ENCODE data around the gene NFKB1. TPM values are rescaled to one million over a fixed set of nuclear protein-coding genes. Genes with fewer than 3 reads are reported as not detected.
"Not testable (repeated sequence)": the region's sequence is repeated elsewhere in the genome, so short reads cannot be mapped to it uniquely, and the experiment has no call there.

NFKB1 gene
- polyA plus RNA-seq, 4 donors: 25.4 to 28.9 (median 28.0) TPM

DNA sequence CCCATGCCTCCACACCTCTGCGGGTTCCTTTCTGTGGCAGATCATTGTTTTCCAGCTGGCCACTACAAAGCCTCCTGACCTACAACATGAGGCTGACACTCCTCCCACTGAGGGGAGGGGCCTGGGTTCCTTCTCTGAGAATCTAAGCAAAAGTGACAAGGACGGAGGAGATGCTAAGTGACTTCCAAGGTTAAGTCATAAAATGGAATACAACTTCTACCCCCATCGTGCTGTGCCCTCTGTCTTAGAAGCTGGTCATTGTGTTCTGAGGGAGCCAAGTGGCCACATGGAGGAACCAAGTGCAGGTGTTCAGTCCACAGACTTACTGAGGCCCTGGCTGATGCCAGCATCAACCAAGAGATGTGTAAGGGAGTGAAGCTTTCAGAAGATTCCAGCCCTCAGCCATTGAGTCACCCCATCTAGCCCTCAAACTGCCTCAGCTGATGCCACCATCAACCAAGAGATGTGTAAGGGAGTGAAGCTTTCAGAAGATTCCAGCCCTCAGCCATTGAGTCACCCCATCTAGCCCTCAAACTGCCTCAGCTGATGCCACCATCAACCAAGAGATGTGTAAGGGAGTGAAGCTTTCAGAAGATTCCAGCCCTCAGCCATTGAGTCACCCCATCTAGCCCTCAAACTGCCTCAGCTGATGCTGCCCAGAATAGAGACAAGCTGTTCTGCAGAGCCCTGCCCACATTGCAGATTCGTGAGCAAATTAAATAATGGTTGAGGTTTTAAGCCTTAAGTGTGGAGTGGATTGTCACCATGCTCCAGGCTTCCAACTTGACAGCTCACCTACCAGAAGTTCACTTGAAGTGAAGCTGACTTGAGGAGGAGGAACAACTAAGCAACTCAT, 118.8 kb downstream of the NFKB1 start:
- DNase-seq (ENCODE audit: low read depth in 4 of 4, low spot score in 3 of 4): not testable (repeated sequence)

DNA sequence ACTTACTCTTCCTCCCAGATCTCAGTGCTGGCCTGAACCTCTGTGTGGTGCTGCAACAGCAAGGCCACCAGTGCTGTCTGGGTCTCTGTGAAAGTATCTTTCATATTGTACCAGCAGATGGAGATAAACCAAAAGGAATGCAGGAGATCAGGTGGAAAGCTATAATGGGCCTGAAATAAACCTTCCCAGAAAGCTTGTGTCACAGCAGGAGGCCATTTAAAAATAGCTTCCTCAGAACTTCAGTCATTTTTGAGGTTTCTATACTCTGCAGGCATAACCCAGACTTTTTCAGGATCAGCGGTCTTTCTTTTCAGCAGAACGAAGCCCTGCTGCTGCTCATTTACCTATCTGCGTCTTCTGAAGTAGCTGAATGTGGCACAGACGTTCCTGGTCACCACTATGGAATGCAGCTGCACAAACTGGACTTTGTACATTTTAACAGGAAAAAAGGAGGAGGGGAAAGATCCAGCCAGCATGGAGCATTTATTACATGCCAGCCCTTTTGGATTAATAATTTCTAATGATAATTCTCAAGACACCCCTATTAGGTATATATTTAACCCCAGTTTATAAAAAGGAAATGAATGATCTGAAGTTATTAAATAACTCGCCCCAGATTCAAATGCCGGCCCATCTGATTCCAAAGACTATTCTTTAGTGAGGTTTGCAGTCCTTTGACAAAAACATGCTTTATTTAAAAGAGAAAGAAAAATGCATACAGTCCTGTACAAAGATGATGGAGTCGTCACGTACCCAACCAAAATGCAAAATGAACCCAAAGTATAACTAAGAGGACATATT, 119.7 kb downstream of the NFKB1 start:
- DNase-seq (ENCODE audit: low read depth in 4 of 4, low spot score in 3 of 4): peak in 3 of 4 donors; percentile 36 to 50 (median 46)

DNA sequence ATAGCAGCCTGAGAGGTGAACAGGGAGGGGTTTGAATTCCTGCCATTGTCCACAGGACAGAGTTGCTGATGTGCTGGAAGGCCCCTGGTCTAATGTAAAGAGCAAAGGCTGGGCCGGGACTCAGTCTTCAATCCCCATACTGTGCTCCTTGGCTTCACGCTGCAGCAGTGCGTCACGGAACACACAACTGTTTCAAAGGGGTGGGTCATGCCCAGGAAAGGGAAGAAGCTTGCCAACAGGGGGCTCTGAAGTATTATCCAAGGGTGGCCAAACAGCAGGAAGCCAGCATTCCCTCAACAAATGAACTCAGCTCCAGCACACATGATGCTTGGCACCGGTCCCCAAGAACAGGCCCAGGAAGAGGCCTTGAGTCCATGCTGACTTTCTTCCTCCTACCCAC, 122.5 kb downstream of the NFKB1 start:
- no peak for DNase-seq (ENCODE audit: low read depth in 4 of 4, low spot score in 3 of 4)

DNA sequence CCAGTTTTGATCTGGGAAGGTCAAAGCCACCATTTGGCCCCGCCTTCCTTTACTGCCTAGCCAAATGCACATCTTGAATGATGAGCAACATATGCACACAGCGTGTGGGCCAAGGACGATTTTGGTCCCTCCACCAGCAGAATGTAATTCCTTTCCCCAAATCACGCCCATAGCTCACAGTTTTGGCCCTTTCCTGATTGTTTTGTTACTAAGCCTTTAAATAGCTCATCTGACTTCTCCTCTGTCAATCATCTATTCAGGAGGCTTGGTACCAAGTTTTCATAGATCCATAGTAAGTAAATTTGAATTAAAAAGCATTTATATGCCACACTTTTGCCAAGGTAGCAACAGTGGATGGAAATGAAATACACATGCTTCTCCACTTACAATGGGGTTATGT, 123.3 kb downstream of the NFKB1 start:
- no peak for DNase-seq (ENCODE audit: low read depth in 4 of 4, low spot score in 3 of 4)

DNA sequence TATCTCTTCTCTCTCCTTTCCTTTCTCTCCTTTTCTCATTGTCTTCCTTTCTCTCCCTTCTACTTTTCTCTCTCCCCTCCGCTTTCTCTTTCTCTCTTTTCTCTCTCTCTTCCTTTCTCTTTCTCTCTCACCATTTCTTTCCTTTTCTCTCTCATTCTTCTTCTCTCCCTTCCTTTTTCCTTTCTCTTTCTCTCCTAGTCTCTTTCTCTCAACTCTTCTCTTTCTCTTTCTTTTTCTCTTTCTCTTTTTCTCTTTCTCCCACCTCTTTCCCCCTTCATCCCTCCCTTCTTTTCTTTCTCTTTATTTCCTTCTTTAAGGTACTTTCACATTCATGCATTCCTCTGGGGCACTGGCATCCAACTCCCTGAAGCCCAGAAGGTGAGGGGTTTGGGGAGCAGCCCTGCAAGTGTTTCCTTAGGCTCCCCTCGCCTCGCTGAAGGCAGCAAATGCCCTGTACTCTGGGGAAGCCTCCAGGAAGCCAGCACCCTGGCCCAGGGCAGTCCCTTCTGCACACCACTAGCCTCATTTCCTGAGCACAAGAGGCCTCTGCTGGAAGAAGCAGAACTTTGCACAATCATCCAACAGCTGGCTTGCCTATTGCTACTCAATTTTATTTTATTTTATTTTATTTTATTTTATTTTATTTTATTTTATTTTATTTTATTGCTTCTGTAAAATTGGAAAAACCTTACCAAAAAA, 124.2 kb downstream of the NFKB1 start:
- no peak for DNase-seq (ENCODE audit: low read depth in 4 of 4, low spot score in 3 of 4)

DNA sequence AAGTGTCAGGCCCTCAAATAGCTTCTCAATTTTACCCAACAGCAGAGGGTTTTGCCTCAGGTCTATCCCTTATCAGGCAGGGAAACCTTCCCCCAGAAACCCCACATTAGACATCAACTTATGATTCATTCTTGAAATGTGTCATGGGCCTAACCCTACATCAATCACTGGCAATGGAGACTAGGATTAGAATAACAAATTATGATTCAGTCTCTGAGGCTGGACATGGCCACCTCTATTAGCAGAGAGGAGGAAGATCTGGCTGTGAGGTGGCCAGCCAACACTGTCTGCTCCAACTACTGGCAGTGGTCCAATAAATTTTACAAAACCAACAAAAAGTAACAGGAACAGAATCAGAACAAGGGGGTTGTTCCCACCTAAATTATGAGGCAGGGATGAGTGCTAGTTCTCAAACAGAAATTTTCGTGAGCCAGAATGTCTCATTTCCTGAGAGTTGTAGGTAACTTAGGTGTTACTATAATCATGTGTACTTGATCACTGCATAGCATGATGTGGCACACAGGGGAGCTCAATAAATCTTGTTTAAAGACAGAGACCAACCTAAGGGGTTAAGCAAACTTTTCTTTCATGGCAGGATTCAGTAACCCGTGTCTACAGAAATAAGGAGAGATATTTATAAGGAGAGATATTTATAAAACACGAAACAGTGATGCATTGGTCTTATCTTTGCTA, 126.8 kb downstream of the NFKB1 start:
- DNase-seq (ENCODE audit: low read depth in 4 of 4, low spot score in 3 of 4): no peak

DNA sequence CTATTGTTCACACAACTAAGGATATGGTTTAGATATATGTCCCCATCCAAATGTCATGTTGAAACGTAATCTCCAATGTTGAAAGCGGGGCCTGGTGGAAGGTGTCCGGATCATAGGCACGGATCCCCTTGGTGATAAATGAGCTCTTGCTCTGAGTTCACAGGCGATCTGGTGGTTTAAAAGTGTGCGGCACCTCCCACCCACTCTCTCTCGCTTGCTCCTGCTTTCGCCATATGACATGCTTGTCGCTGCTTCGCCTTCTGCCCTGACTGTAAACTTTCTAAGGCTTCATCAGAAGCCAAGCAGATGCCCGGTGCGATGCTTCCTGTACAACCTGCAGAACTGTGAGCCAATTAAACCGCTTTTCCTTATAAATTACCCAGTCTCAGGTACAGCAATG, 128.5 kb downstream of the NFKB1 start:
- no peak for DNase-seq (ENCODE audit: low read depth in 4 of 4, low spot score in 3 of 4)

DNA sequence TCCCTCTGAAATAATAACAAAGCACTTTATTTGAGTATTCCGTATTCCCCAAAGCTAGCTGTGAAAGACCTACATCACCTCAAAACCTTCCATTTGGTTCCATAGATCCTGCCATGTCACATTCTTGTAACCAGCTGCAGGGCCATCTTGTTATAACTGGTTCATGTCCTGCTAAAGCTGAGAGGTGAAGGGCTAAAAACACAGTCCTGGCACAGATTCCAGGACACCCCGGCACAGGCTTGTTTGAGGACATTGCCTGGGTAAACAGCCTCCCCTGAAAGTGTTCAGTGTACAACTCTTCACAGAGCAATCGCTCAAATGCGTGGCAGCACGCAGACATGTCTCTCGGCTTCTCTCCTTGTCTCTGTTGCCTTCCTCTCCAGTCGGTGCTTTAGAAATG, 130.5 kb downstream of the NFKB1 start:
- DNase-seq (ENCODE audit: low read depth in 4 of 4, low spot score in 3 of 4): no peak

DNA sequence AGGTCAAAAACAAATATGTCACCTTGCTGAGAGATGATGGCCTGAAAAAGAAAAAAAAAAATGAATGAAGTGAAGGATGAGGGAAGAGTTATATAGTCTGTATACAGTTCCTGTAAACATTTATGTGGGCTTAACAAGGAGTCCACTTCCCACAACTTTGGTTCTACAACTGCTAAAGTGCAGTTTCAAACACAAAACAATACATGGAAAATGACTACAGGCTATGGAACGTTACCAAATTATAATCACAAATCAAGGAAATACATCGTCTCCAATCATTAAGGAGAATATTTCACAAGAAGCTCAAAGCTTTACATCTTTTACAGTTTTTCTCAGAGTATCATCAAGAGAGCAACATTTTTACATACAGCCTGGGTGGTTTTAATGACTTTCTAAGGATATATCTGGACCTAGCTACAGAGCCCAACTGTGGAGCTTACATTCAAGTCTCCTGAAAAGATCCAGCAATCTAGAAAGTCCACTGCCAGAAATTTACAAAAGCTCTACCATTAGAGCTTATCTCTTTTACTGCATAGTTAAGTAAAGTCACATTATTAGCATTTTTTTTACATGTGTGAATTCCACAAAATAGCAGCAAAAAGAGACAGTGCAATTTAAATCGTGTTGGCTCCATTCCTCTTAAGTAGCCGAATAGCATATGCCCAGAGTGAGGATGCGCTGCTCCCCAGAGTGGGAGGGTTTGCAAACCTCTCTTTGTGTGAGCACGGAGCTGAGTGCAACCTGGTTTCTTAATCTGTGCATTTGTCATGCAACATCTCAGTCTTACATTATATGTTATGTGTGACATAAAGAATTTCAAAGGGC, 131.3 kb downstream of the NFKB1 start:
- no peak for DNase-seq (ENCODE audit: low read depth in 4 of 4, low spot score in 3 of 4)

DNA sequence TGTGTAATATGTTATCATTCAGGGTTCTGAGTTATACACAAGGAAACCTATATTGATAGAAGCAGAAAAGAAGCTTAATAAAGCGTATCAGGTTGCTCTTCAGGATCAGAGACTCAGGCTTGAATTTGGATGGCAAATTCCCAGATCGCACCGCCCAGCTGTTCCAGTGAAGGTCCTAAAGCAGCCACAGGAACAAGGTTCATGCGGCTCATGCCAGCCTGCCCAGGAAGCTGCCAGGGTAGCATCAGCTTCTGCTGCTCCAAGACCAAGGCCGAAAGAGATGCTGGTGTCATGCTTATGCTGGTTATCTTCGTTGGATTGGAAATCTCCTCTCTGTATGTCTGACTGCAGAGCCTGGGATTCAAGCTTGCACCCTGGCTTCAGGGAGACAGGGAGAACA, 131.9 kb downstream of the NFKB1 start:
- DNase-seq (ENCODE audit: low read depth in 4 of 4, low spot score in 3 of 4): no peak

DNA sequence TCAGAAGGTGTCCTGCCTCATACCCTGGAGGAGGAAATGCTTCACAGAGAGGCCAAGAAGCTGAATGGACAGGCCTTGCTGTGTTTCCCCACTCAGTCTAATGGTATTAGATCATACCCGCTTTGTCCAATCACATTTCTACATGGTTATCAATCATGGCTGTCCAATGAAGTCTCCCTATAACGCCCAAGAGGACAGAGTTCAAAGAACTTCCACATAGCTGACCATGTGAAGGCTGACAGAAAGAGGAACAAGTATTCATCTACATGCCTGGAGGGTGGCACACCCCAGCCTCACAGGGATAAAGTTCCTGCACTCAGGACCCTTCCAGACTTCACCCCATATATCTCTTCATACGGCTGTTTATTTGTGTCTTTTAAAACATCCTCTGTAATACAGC, 136.2 kb downstream of the NFKB1 start:
- no peak for DNase-seq (ENCODE audit: low read depth in 4 of 4, low spot score in 3 of 4)

DNA sequence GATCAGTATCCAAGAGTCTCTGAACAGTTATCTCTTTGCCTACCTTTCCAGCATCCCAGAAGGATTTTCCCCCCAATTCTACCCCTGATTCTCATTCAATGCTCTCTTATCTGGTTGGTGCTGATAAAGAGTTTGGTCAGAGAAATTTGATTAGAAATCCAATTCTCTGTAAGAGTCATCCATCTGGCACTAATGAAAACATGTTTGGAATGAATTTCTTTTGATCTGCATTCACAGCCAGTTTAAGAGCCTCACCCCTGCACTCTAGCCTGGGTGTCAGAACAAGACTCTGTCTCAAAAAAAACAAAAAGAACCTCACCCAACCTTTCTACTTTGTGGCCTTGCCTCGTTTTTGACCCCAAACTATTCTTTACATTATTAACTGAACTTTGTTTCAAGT, 137.5 kb downstream of the NFKB1 start:
- no peak for DNase-seq (ENCODE audit: low read depth in 4 of 4, low spot score in 3 of 4)

DNA sequence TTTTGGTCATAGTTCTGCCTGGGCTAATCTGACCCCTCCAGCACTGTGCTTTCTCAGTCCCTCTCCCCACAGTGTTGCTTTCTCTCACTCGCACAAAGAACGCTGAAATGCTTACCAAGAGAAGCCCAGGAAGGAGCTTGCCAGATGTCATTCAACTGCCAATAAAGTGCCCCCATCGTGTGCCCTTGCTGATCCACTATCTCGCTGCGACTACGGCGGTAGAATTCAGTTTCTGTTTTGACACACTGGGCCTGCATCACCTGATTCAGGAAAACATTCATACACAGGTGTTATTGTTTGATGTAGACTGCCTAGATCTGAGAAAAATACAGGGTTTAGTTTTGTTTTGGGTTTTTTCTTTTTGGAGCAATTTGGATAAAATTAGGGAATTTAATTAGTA, 138.4 kb downstream of the NFKB1 start:
- no peak for DNase-seq (ENCODE audit: low read depth in 4 of 4, low spot score in 3 of 4)

DNA sequence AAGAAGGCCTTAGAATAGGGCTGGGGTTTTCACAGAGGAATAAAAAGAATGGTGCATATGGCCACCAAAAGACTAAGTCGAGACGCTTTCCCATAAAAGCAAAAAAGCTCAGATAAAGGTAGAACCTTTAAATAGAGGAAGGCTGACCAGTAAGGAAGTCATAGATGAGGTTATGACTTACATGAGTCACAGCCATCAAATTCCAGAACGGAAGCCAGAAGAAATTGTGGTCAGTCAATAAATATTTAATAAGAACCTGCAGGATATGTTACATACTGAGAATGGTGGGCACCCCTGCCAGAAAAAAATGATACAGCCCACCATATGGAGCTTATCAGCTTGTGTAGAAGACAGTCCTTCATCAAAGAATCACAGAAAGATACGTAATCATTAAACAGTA, 139.5 kb downstream of the NFKB1 start:
- DNase-seq (ENCODE audit: low read depth in 4 of 4, low spot score in 3 of 4): no peak

DNA sequence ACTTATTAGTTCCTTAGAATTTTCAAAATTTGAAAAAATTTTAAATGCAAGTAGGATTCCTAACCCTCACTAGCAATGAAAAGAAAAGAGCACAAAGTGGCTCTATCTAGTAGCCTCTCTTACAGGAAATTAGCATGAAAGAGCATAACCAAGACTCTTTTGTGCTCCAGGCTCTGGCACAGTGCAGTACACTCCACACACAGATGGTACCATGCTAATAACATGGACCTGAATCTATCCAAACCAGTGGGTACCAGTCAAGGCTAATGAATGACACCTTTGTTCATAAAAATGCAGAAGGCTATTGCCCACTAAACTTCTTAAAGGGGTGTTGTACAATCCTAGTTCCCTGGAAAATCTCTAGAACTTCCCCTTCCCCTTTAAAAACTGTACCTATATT, 140.6 kb downstream of the NFKB1 start:
- DNase-seq (ENCODE audit: low read depth in 4 of 4, low spot score in 3 of 4): no peak

DNA sequence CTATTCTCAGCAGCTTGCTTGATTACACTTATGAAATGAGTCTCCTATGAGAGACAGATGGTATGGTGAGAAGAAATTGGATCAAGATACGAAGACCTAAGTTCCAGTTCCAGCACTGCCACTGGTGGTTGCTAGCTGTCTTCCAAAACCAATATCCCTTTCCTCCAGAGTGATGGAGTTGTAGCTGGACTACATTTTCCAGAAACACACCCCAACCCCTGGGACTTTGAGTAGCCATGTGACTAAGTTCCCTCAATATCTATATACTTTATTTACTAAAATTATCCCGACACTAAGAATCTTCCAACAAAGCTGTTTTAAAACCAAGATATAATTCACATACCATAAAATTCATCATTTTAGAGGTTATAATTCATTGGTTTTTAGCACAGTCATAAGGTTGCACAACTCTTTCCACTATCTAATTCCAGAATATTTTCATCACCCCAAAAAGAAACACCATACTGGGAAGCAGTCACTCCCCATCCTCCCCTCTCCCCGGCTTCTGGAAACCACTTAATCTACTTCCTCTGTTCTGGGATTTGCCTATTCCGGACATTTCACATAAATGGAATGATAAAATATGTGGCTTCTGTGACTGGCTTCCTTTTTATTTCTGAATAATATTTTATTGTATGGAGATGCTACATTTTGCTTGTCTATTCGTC, 141.6 kb downstream of the NFKB1 start:
- DNase-seq (ENCODE audit: low read depth in 4 of 4, low spot score in 3 of 4): no peak

DNA sequence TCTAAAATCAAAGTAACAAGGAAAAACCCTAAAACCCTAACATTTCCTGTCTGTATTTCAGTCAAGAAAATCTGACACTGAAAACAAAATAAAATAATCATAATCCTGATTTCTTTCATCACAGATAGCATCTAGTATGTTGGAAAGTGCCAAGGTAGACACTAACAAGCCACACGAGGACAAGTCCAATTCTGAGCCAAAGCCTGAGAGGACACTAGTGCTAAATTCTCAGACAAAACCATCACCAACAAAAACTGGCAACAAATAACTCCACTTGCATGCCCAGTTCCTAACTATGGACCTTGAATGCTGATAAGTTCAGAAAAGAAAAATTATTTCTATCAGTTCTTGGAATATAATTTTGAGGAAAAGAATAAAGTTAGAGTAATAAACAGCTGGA, 146.0 kb downstream of the NFKB1 start:
- DNase-seq (ENCODE audit: low read depth in 4 of 4, low spot score in 3 of 4): no peak

DNA sequence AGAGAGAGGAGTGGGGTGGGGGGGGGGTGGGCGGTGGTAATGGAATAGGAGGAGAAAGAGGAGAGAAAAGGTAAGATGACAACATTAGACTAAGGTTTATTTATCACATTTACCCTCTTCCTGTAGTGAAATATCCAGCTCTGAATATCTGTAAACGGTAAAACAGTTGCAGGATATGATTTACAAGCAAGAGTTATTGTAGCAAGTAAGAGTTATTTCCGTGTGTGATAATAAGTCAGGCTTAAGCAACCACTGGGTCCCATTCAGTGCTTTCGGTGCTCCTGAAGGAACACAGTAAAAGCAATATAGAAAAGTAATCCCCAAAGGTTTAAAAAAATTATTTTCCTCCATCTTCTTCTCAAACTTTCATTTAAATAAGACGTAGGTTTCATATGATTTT, 156.0 kb downstream of the NFKB1 start:
- DNase-seq (ENCODE audit: low read depth in 4 of 4, low spot score in 3 of 4): no peak

DNA sequence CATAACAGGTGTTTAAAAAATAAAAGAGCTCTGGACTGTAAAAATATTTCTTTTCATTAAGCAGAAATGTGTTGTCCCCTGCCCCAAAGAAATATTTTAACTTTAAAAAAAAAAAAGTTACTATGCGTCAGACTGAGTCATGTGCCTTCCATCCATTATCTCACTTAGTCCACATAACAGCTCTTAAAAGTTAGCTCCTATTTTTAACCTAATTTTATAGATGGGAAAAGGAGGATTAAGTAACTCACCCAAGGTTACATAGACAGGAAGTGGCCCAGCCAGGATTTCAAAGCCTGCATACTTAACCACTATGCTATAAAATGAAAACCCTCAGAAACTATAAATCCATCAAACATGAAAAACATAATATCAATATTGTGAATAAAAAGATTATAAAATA, 161.9 kb downstream of the NFKB1 start:
- DNase-seq (ENCODE audit: low read depth in 4 of 4, low spot score in 3 of 4): no peak
